Neural cell (in vitro differentiated cells): ENCODE results near the gene BAG5. TPM values are rescaled to one million over a fixed set of nuclear protein-coding genes. Genes with fewer than 3 reads are reported as not detected.

ENCODE experiments used
- H2AFZ ChIP-seq: fragments of 200-600, 300-800 bp; sonication (generic), shearing (Covaris generic); 2 replicates; pipeline ENCODE4 v1.6.0; 2014; ENCODE audit warnings: low read depth, mild to moderate bottlenecking, antibody characterized with exemption, low read length, moderate library complexity
- H3F3A ChIP-seq: fragments of 200-600 bp; shearing (Covaris generic); 2 replicates; pipeline ENCODE4 v1.6.1; 2016; ENCODE audit warnings: mild to moderate bottlenecking, moderate library complexity, mixed read lengths, antibody characterized with exemption, low read length; ENCODE audit not compliant: insufficient read depth, poor library complexity, severe bottlenecking
- H3K27ac ChIP-seq: fragments of 200-600, 300-800 bp; sonication (generic), shearing (Covaris generic); 2 replicates; pipeline ENCODE4 v1.5.1; 2014; ENCODE audit warnings: mild to moderate bottlenecking, low read length, moderate library complexity
- H3K27me3 ChIP-seq: fragments of 300-800, 200-600 bp; sonication (generic), shearing (Covaris generic); 2 replicates; pipeline ENCODE4 v1.6.0; 2014; ENCODE audit warnings: mild to moderate bottlenecking, low read depth, low read length, moderate library complexity; ENCODE audit not compliant: insufficient read depth
- H3K36me3 ChIP-seq: fragments of 300-800, 200-600 bp; sonication (generic), shearing (Covaris generic); 2 replicates; pipeline ENCODE4 v1.5.1; 2014; ENCODE audit warnings: mild to moderate bottlenecking, antibody characterized with exemption, low read length, moderate library complexity; ENCODE audit not compliant: insufficient read depth
- H3K4me2 ChIP-seq: fragments of 300-800, 200-600 bp; sonication (generic), shearing (Covaris generic); 2 replicates; pipeline ENCODE4 v1.6.0; 2014; ENCODE audit warnings: mild to moderate bottlenecking, low read length
- H3K4me3 ChIP-seq: fragments of 300-800, 200-600 bp; sonication (generic), shearing (Covaris generic); 2 replicates; pipeline ENCODE4 v1.5.1; 2014; ENCODE audit warnings: mild to moderate bottlenecking, low read length, moderate library complexity
- H3K79me2 ChIP-seq: fragments of 200-600 bp; shearing (Covaris generic); replicated peaks from 2 replicates; pipeline ENCODE4 v1.6.0; 2014; ENCODE audit warnings: mild to moderate bottlenecking, low read length, moderate library complexity; ENCODE audit not compliant: insufficient read depth
- H3K9ac ChIP-seq: fragments of 300-800, 200-600 bp; sonication (generic), shearing (Covaris generic); 2 replicates; pipeline ENCODE4 v1.6.1; 2016; ENCODE audit warnings: mild to moderate bottlenecking, low read length, mixed read lengths
- H3K9me2 ChIP-seq: fragments of 200-600 bp; shearing (Covaris generic); 2 replicates; pipeline ENCODE4 v1.6.1; 2016; ENCODE audit warnings: mild to moderate bottlenecking, low read length, mixed read lengths; ENCODE audit not compliant: insufficient read depth
- H3K9me3 ChIP-seq: fragments of 200-600, 300-800 bp; sonication (generic), shearing (Covaris generic); 2 replicates; pipeline ENCODE4 v1.6.1; 2016; ENCODE audit warnings: mild to moderate bottlenecking, mixed run types, low read length, moderate library complexity, mixed read lengths
- H4K20me1 ChIP-seq: fragments of 200-600 bp; shearing (Covaris generic); 2 replicates; pipeline ENCODE4 v1.6.1; 2016; ENCODE audit warnings: mild to moderate bottlenecking, mixed run types; ENCODE audit not compliant: insufficient read depth
- CTCF ChIP-seq: fragments of 450-650 bp; IDR thresholded peaks from 2 replicates; pipeline ENCODE4 v1.5.1; 2014; ENCODE audit warnings: antibody characterized with exemption, mild to moderate bottlenecking, moderate library complexity; ENCODE audit not compliant: poor library complexity, severe bottlenecking
- EP300 ChIP-seq: fragments of 450-650 bp; conservative IDR thresholded peaks from 2 replicates; pipeline ENCODE4 v1.6.1; 2014; ENCODE audit warnings: antibody characterized with exemption, mild to moderate bottlenecking, moderate library complexity; ENCODE audit not compliant: poor library complexity, severe bottlenecking
- EZH2 ChIP-seq: fragments of 200-600, 300-800 bp; shearing (Covaris generic), sonication (generic); IDR thresholded peaks from 2 replicates; pipeline ENCODE4 v1.6.1; 2014; ENCODE audit warnings: antibody characterized with exemption, low read length, borderline replicate concordance, mild to moderate bottlenecking; ENCODE audit not compliant: insufficient read depth, poor library complexity, severe bottlenecking
- MXI1 ChIP-seq: fragments of 450-650 bp; conservative IDR thresholded peaks from 2 replicates; pipeline ENCODE4 v1.6.1; 2014; ENCODE audit warnings: antibody characterized with exemption, mild to moderate bottlenecking; ENCODE audit not compliant: poor library complexity, severe bottlenecking
- POLR2AphosphoS5 ChIP-seq: IDR thresholded peaks from 2 replicates; pipeline ENCODE4 v1.6.1; 2012
- RAD21 ChIP-seq: fragments of 450-650 bp; conservative IDR thresholded peaks from 2 replicates; pipeline ENCODE4 v1.6.1; 2014; ENCODE audit warnings: antibody characterized with exemption, mild to moderate bottlenecking, moderate library complexity
- REST ChIP-seq: IDR thresholded peaks from 2 replicates; pipeline ENCODE4 v1.6.1; 2012; ENCODE audit warnings: borderline replicate concordance
- SMC3 ChIP-seq: fragments of 450-650 bp; conservative IDR thresholded peaks from 2 replicates; pipeline ENCODE4 v1.6.1; 2014; ENCODE audit warnings: antibody characterized with exemption, mild to moderate bottlenecking, moderate library complexity; ENCODE audit not compliant: poor library complexity
- TAF1 ChIP-seq: IDR thresholded peaks from 2 replicates; pipeline ENCODE4 v1.6.1; 2012; ENCODE audit warnings: low read depth
- polyA plus RNA-seq: library from polyadenylated mRNA; depleted of rRNA; stranded (reverse); fragments of >200 nt; gene quantifications from 2 replicates; pipeline ENCODE4 v1.2.3, GENCODE V29; 2014

The BAG5 gene
- polyA plus RNA-seq, 1 donor from 2014 or later, result 25.5 TPM

- no peaks in the 10 kb centered on the region for H3K9me3 ChIP-seq
- TF ChIP-seq TAF1 (no peak), SMC3 (no peak), REST (no peak), MXI1 (no peak), EP300 (no peak), EZH2 (no peak), POLR2AphosphoS5 (no peak), RAD21 (no peak), CTCF (no peak)
- no peaks in the 10 kb centered on the region for H3F3A ChIP-seq
- no peaks in the 10 kb centered on the region for H3K9me2 ChIP-seq
- H4K20me1 ChIP-seq, result no peaks in the 10 kb centered on the region
- H3K27ac ChIP-seq, result no peak overlapping the region
- H3K4me2 ChIP-seq, result no peak overlapping the region
- no peaks in the 10 kb centered on the region for H3K27me3 ChIP-seq
- H3K36me3 ChIP-seq, result peaks cover 6% of the 10 kb centered on the region
- H3K79me2 ChIP-seq, result peaks cover 64% of the 10 kb centered on the region
- peak overlapping the region; percentile 22 for H3K4me3 ChIP-seq
- no peak overlapping the region for H3K9ac ChIP-seq
- no peak overlapping the region for H2AFZ ChIP-seq
These were observed 2.7 kb downstream of the BAG5 start for GRCh38 chr14:103559766-103560165.

GRCh38 chr14:103558071-103558882, 4.2 kb downstream of the BAG5 start:
- Histone ChIP-seq H3K36me3 (peaks cover 6% of the 10 kb centered on the region), H3K9me2 (no peaks in the 10 kb centered on the region), H3K4me2 (peak overlapping the region; percentile 13), H3K9me3 (no peaks in the 10 kb centered on the region), H3K27me3 (no peaks in the 10 kb centered on the region), H3K9ac (no peak overlapping the region), H3K27ac (no peak overlapping the region), H3K4me3 (peak overlapping the region; percentile 22), H3F3A (no peaks in the 10 kb centered on the region), H2AFZ (no peak overlapping the region), H4K20me1 (no peaks in the 10 kb centered on the region), H3K79me2 (peaks cover 49% of the 10 kb centered on the region)
- TF ChIP-seq REST (no peak), SMC3 (no peak), POLR2AphosphoS5 (no peak), RAD21 (no peak), MXI1 (no peak), CTCF (no peak)
